ENCODE results near the gene ABCD4. TPM values are rescaled to one million over a fixed set of nuclear protein-coding genes. Genes with fewer than 3 reads are reported as not detected.

The ABCD4 gene
- polyA plus RNA-seq, 1 donor from 2014 or later = 23.3 TPM

- Mint-ChIP-seq H3K27me3 (peaks cover 56% of the 10 kb centered on the region), H3K27ac (peak overlapping the region in 1 of 3 donors; percentile 78), H3K4me3 (peak overlapping the region in 3 of 4 donors; percentile 41 to 94 (median 88)), H3K9me3 (peaks cover 0 to 5% (median 2%) of the 10 kb centered on the region in 3 donors), H3K36me3 (no peaks in the 10 kb centered on the region), H3K4me1 (peaks cover 13 to 26% (median 16%) of the 10 kb centered on the region in 3 donors)
Observed at GRCh38 chr14:74239848-74240793, 62.6 kb downstream of the ABCD4 start.

GRCh38 chr14:74238974-74239847 is 63.5 kb downstream of the ABCD4 start, which contains the start of gene VSX2:
Gene VSX2 (plus strand): TSS chr14:74239449. CDS start chr14:74239562, 113 bp downstream.
- no peak within 1 kb of the TSS for H3K27ac Mint-ChIP-seq
- peaks cover 0 to 5% (median 2%) of the 10 kb centered on the region in 3 donors for H3K9me3 Mint-ChIP-seq
- H3K4me3 Mint-ChIP-seq = peak within 1 kb of the TSS in 2 of 4 donors; percentile 41 to 88
- no peaks in the 10 kb centered on the region for H3K36me3 Mint-ChIP-seq
- peaks cover 52% of the 10 kb centered on the region for H3K27me3 Mint-ChIP-seq
- peaks cover 13 to 26% (median 16%) of the 10 kb centered on the region in 3 donors for H3K4me1 Mint-ChIP-seq

DNA sequence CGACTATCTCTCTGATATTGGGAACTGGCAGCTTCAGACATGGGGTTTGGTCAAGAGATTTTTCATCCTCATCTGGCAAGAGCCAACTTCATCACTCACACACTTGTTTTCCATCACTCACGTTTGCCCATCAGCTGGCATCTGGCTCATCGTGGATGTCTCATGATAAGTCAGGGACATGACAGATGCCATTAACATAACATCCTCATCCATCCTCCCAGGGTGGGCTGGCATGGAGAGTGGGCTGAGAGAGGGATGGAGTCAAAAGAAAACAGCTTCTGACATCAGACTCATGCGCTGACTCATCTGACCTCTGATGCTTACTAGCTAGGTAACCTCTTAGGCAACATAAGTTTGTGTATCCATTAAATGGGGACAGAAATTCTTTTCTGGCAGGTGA is 65.3 kb downstream of the ABCD4 start:
- peaks cover 40% of the 10 kb centered on the region for H3K27me3 Mint-ChIP-seq
- H3K27ac Mint-ChIP-seq = no peak overlapping the region
- H3K36me3 Mint-ChIP-seq = no peaks in the 10 kb centered on the region

More for the DNA sequence above, 65.3 kb downstream of the ABCD4 start:
- Mint-ChIP-seq H3K9me3 (peaks cover under 1 to 4% (median 3%) of the 10 kb centered on the region in 3 donors), H3K4me1 (peaks cover 11 to 16% (median 13%) of the 10 kb centered on the region in 3 donors), H3K4me3 (no peak overlapping the region)

Other genes with a start within 250 kb of the ABCD4 start
- 14.3 TPM for gene ALDH6A1, start 218.5 kb downstream of the ABCD4 start, polyA plus RNA-seq
- 10.4 TPM for gene LIN52, start 218.0 kb downstream of the ABCD4 start, polyA plus RNA-seq
- gene VSX2, start 63.5 kb downstream of the ABCD4 start, polyA plus RNA-seq = not detected
- gene VRTN, start 45.5 kb upstream of the ABCD4 start, polyA plus RNA-seq = not detected
- not detected for gene SYNDIG1L, start 123.3 kb upstream of the ABCD4 start, polyA plus RNA-seq
- 148 TPM for gene NPC2, start 190.4 kb upstream of the ABCD4 start, polyA plus RNA-seq
- 71.8 TPM for gene ISCA2, start 190.8 kb upstream of the ABCD4 start, polyA plus RNA-seq

Data from IgD-negative memory B cell (primary cell).